Endothelial cell of umbilical vein (primary cell): ENCODE data around the gene PLA2G4E. TPM values are rescaled to one million over a fixed set of nuclear protein-coding genes. Genes with fewer than 3 reads are reported as not detected.

Source experiments
- BruUV-seq: library from RNA; stranded (reverse); fragments of 400-500 nt; replicated peaks from 2 replicates; lab custom pipeline; 2021; lab: Mats Ljungman, UMichigan
- CTCF ChIA-PET: fragments of 300-600, 350-600 bp; sonication (Branson Sonifier 250); formaldehyde crosslinking; loops from one replicate; lab custom pipeline; 2021; ENCODE audit warnings: antibody characterized with exemption, inconsistent platforms; lab: Charles Lee
- POLR2A ChIA-PET: fragments of 300-600, 350-600 bp; sonication (Branson Sonifier 250); formaldehyde crosslinking; loops from one replicate; lab custom pipeline; 2021; ENCODE audit warnings: antibody characterized with exemption, inconsistent platforms; lab: Charles Lee
- DNase-seq: peaks from one replicate; pipeline ENCODE4 v3.0.0-alpha.2; 2011; ENCODE audit warnings: low read depth, low spot score
- FAIRE-seq: peaks from 2 replicates; lab custom pipeline; 2011; peaks lifted over from hg19 to GRCh38; lab: Jason Lieb, UNC
- H2AFZ ChIP-seq: 2 replicates; pipeline ENCODE4 v1.6.0; 2012; ENCODE audit warnings: low read depth, low read length, control low read depth, inconsistent platforms
- H3K27ac ChIP-seq: 2 replicates; pipeline ENCODE4 v1.5.1; 2011; ENCODE audit warnings: low read depth, mild to moderate bottlenecking, control low read depth, low read length, moderate library complexity; ENCODE audit not compliant: insufficient read depth
- H3K27me3 ChIP-seq, 2 experiments: 2 replicates each; pipeline versions ENCODE4 v1.6.0 to v1.6.1; 2011; ENCODE audit warnings: low read length in 2 of 2, mixed read lengths in 1 of 2; ENCODE audit not compliant: control insufficient read depth in 2 of 2, insufficient read depth in 2 of 2
- H3K36me3 ChIP-seq, 2 experiments: 2 replicates in 1 of 2; 3 replicates in 1 of 2; pipeline ENCODE4 v1.5.1; 2011; ENCODE audit warnings: low read length in 2 of 2, mild to moderate bottlenecking in 1 of 2, moderate library complexity in 1 of 2; ENCODE audit not compliant: control insufficient read depth in 2 of 2, insufficient read depth in 2 of 2; ENCODE audit errors: extremely low read depth in 1 of 2
- H3K4me1 ChIP-seq: 3 replicates; pipeline ENCODE4 v1.5.1; 2011; ENCODE audit warnings: mild to moderate bottlenecking, low read length; ENCODE audit not compliant: control insufficient read depth, insufficient read depth; ENCODE audit errors: extremely low read depth
- H3K4me2 ChIP-seq: 2 replicates; pipeline ENCODE4 v1.6.1; 2011; ENCODE audit warnings: low read length, control low read depth, mixed read lengths; ENCODE audit not compliant: insufficient read depth
- H3K4me3 ChIP-seq, 3 experiments: fragments of 200-600 bp in 1 of 3; sonication (generic), shearing (Covaris generic) in 1 of 3; replicated peaks in 1 of 3; 2 replicates each; pipeline ENCODE4 v1.5.1; 2011 to 2016; ENCODE audit warnings: control low read depth in 3 of 3, low read length in 3 of 3, mild to moderate bottlenecking in 2 of 3, inconsistent platforms in 1 of 3, low read depth in 1 of 3, moderate library complexity in 1 of 3; ENCODE audit not compliant: insufficient read depth in 1 of 3
- H3K79me2 ChIP-seq: 2 replicates; pipeline ENCODE4 v1.6.0; 2012; ENCODE audit warnings: low read length, inconsistent platforms; ENCODE audit not compliant: control insufficient read depth, insufficient read depth
- H3K9ac ChIP-seq: replicated peaks from 2 replicates; pipeline ENCODE3; 2011; ENCODE audit warnings: low read length, control low read depth; ENCODE audit not compliant: insufficient read depth; ENCODE audit errors: extremely low read depth
- H3K9me1 ChIP-seq: replicated peaks from 3 replicates; pipeline ENCODE4 v1.6.0; 2011; ENCODE audit warnings: mild to moderate bottlenecking, low read length; ENCODE audit not compliant: control insufficient read depth, insufficient read depth; ENCODE audit errors: extremely low read depth
- H3K9me3 ChIP-seq: replicated peaks from 2 replicates; pipeline ENCODE4 v1.5.1; 2012; ENCODE audit warnings: low read length, inconsistent platforms; ENCODE audit not compliant: control insufficient read depth, insufficient read depth
- H4K20me1 ChIP-seq: replicated peaks from 2 replicates; pipeline ENCODE3; 2011; ENCODE audit warnings: mild to moderate bottlenecking, low read length; ENCODE audit not compliant: control insufficient read depth, insufficient read depth; ENCODE audit errors: extremely low read depth
- CTCF ChIP-seq, 2 donors: IDR thresholded peaks; 1 replicate in 1 of 2; 2 replicates in 1 of 2; pipeline ENCODE4 v1.5.1; 2011; ENCODE audit warnings: low read length in 2 of 2, mild to moderate bottlenecking in 2 of 2, moderate library complexity in 2 of 2, control low read depth in 1 of 2, inconsistent platforms in 1 of 2, low read depth in 1 of 2; ENCODE audit not compliant: insufficient read depth in 1 of 2; ENCODE audit errors: extremely low read depth in 1 of 2
- EZH2 ChIP-seq: IDR thresholded peaks from 2 replicates; pipeline ENCODE4 v1.6.1; 2012; ENCODE audit warnings: borderline replicate concordance, low read depth, mild to moderate bottlenecking, moderate library complexity, low read length, inconsistent platforms; ENCODE audit not compliant: severe bottlenecking
- FOS ChIP-seq: IDR thresholded peaks from 2 replicates; pipeline ENCODE4 v1.6.1; 2011; ENCODE audit warnings: mild to moderate bottlenecking, low read length, moderate library complexity, borderline replicate concordance; ENCODE audit not compliant: insufficient read depth
- GATA2 ChIP-seq: IDR thresholded peaks from 2 replicates; pipeline ENCODE4 v1.7.0; 2011; ENCODE audit warnings: low read depth, mild to moderate bottlenecking, moderate library complexity, mixed read lengths, low read length; ENCODE audit not compliant: insufficient read length, insufficient read depth
- JUN ChIP-seq: IDR thresholded peaks from 2 replicates; pipeline ENCODE4 v1.6.1; 2011; ENCODE audit warnings: borderline replicate concordance, low read depth; ENCODE audit not compliant: insufficient read length, insufficient read depth
- MAX ChIP-seq: IDR thresholded peaks from 2 replicates; pipeline ENCODE4 v1.6.1; 2011; ENCODE audit not compliant: insufficient read depth, insufficient read length
- MYC ChIP-seq: IDR thresholded peaks from one replicate; pipeline ENCODE4 v1.6.1; 2011; ENCODE audit warnings: mild to moderate bottlenecking, low read depth, low read length
- POLR2A ChIP-seq: IDR thresholded peaks from 2 replicates; pipeline ENCODE4 v1.6.1; 2012; ENCODE audit warnings: low read depth, mild to moderate bottlenecking, control low read depth, low read length
- POLR2AphosphoS5 ChIP-seq: IDR thresholded peaks from 2 replicates; pipeline ENCODE4 v1.6.1; 2012; ENCODE audit warnings: low read depth, mild to moderate bottlenecking, control low read depth, low read length, moderate library complexity; ENCODE audit not compliant: insufficient read depth
- dilution Hi-C: fragments of 300-500 bp; cut with MboI; formaldehyde crosslinking; loops from one replicate; pipeline ENCODE4 v1.15.0; 2019; ENCODE audit warnings: low sequenced_read_pairs; ENCODE audit not compliant: extremely low pct_ligation_motif_present
- intact Hi-C: fragments of 100-400 bp; cut with micrococcal nuclease; formaldehyde crosslinking; loops from one replicate; pipeline ENCODE4 v1.10.0; 2022
- polyA plus RNA-seq, 4 experiments: library from polyadenylated mRNA; depleted of rRNA in 3 of 4; stranded (reverse) in 3 of 4; unstranded in 1 of 4; fragments of >200 nt; gene quantifications; 2 replicates each; pipeline versions ENCODE4 v1.2.1 to v1.2.3, GENCODE V29; 2011 to 2012; ENCODE audit warnings: missing spikeins in 1 of 4
- total RNA-seq: library from RNA; stranded (reverse); gene quantifications from 2 replicates; pipeline ENCODE4 v1.2.3, GENCODE V29; 2021

The PLA2G4E gene
- total and polyA plus RNA-seq, 2 donors (not counting 3 experiments of a cell fraction or from before 2014, with no cell fraction given): not detected

- dilution Hi-C loops: no loop called here
These were observed 10.5 kb upstream of the PLA2G4E start for GRCh38 chr15:42031198-42031915.

More at GRCh38 chr15:42031198-42031915, 10.5 kb upstream of the PLA2G4E start:
- H3K27me3 ChIP-seq: peaks cover 15 to 28% of the 10 kb centered on the region in 2 experiments
- H3K36me3 ChIP-seq: no peaks in the 10 kb centered on the region
- H3K27ac ChIP-seq: no peak overlapping the region
- H3K9me3 ChIP-seq: no peaks in the 10 kb centered on the region
- no peak overlapping the region for H2AFZ ChIP-seq
- no peaks in the 10 kb centered on the region for H3K9me1 ChIP-seq
- intact Hi-C loops: loop anchor here (1.0 kb wide), 1 partner anchor 20 kb away; no protein-coding TSS in a partner anchor
- no TSS peak for BruUV-seq
- H3K4me1 ChIP-seq: peaks cover 2% of the 10 kb centered on the region
- no peaks in the 10 kb centered on the region for H3K79me2 ChIP-seq
- TF ChIP-seq POLR2AphosphoS5 (no peak), POLR2A (no peak), MYC (no peak), JUN (no peak), MAX (no peak), FOS (no peak), GATA2 (no peak), CTCF (IDR thresholded peaks at IDR 0.05; ENCODE audit: extremely low read depth in 1 of 2, insufficient read depth in 1 of 2, low read depth in 1 of 2, low read length in 2 of 2) (no peak), EZH2 (no peak)
- ChIA-PET CTCF (no interaction called here), POLR2A (no interaction called here)
- no peak overlapping the region for H3K4me3 ChIP-seq
- DNase-seq (no peak), FAIRE-seq (no peak)
- no peak overlapping the region for H3K9ac ChIP-seq
- no peak overlapping the region for H3K4me2 ChIP-seq
- H4K20me1 ChIP-seq: no peaks in the 10 kb centered on the region
